Common myeloid progenitor, CD34-positive (primary cell): ENCODE results near the gene SLC8A1.

Source experiments
- CTCF ChIA-PET: fragments of 350-600 bp; sonication (Branson Sonifier 250); formaldehyde crosslinking; loops from one replicate; lab custom pipeline; 2021; ENCODE audit warnings: antibody characterized with exemption; lab: Charles Lee
- POLR2A ChIA-PET: fragments of 350-600 bp; sonication (Branson Sonifier 250); formaldehyde crosslinking; loops from one replicate; lab custom pipeline; 2021; ENCODE audit warnings: antibody characterized with exemption; lab: Charles Lee
- DNase-seq, 3 donors: peaks; one replicate each; pipeline versions ENCODE4 v3.0.0 to v3.0.0-alpha.2; 2013
- H3K27ac ChIP-seq, 2 experiments: 1 replicate in 1 of 2; 2 replicates in 1 of 2; pipeline ENCODE4 v1.7.0; 2013; ENCODE audit warnings: inconsistent platforms in 2 of 2, low read length in 2 of 2, mild to moderate bottlenecking in 2 of 2, low read depth in 1 of 2, moderate library complexity in 1 of 2; ENCODE audit not compliant: severe bottlenecking in 2 of 2, insufficient read depth in 1 of 2, poor library complexity in 1 of 2
- H3K27me3 ChIP-seq, 5 experiments: replicated peaks in 2 of 5; 1 replicate in 3 of 5; 2 replicates in 2 of 5; pipeline versions ENCODE4 v1.6.1 to v1.7.0; 2013; ENCODE audit warnings: low read length in 4 of 5, mild to moderate bottlenecking in 2 of 5, moderate library complexity in 2 of 5, inconsistent platforms in 1 of 5; ENCODE audit not compliant: insufficient read depth in 5 of 5, control insufficient read depth in 4 of 5
- H3K36me3 ChIP-seq, 4 experiments: 1 replicate in 2 of 4; 2 replicates in 2 of 4; pipeline versions ENCODE4 v1.6.1 to v1.7.0; 2013; ENCODE audit warnings: low read length in 3 of 4, control low read depth in 1 of 4, mild to moderate bottlenecking in 1 of 4; ENCODE audit not compliant: control insufficient read depth in 4 of 4, insufficient read depth in 4 of 4
- H3K4me1 ChIP-seq, 4 experiments: 1 replicate in 3 of 4; 2 replicates in 1 of 4; pipeline versions ENCODE4 v1.6.1 to v1.7.1; 2013; ENCODE audit warnings: low read length in 3 of 4, mild to moderate bottlenecking in 3 of 4, control low read depth in 1 of 4, inconsistent platforms in 1 of 4, moderate library complexity in 1 of 4; ENCODE audit not compliant: control insufficient read depth in 4 of 4, insufficient read depth in 4 of 4; ENCODE audit errors: control extremely low read depth in 1 of 4
- H3K4me3 ChIP-seq, 7 experiments: 1 replicate in 4 of 7; 2 replicates in 3 of 7; pipeline versions ENCODE4 v1.5.1 to v1.7.0; 2013; ENCODE audit warnings: mild to moderate bottlenecking in 7 of 7, low read length in 6 of 7, moderate library complexity in 6 of 7, inconsistent platforms in 2 of 7, low read depth in 2 of 7, control low read depth in 1 of 7; ENCODE audit not compliant: insufficient read depth in 4 of 7, control insufficient read depth in 1 of 7; ENCODE audit errors: extremely low read depth in 1 of 7
- H3K9me3 ChIP-seq, 5 experiments: 1 replicate in 4 of 5; 2 replicates in 1 of 5; pipeline versions ENCODE4 v1.6.1 to v1.7.1; 2013; ENCODE audit warnings: low read length in 4 of 5, mild to moderate bottlenecking in 2 of 5, inconsistent platforms in 1 of 5, low read depth in 1 of 5, moderate library complexity in 1 of 5; ENCODE audit not compliant: control insufficient read depth in 4 of 5, insufficient read depth in 2 of 5; ENCODE audit errors: control extremely low read depth in 1 of 5
- WGBS: methylation state at CpG from one replicate; pipeline ENCODE4 v1.1.5; 2013; ENCODE audit not compliant: insufficient coverage; 5-methylcytosine and 5-hydroxymethylcytosine counted together

SLC8A1 gene

DNA sequence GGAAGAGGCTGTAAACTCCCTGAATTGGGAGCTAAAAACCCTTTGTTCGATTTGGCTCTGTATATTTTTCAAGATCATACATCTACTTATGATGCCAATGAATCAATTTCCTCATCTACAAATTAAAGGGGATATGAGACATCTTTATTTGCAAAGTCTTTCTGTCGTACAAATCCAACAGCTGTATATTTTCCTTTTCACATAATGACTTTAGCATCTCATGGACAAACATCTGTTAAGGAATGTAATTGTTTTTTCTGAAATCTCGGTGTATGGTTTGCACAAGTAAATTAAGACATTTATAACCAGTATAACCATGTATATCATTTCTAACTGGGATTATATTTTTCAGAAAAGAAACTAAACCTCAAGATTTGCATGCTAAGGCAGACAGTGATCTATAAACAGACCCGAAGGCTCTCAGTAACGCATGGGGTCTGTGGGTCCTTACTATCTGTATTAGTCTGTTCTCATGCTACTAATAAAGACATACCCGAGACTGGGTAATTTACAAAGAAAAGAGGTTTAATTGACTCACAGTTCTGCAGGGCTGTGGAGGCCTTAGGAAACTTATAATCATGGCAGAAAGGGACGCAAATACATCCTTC is 130.8 kb downstream of the SLC8A1 start:
- no peak overlapping the region for H3K4me3 ChIP-seq
- ChIA-PET POLR2A (no interaction called here), CTCF (no interaction called here)
- H3K9me3 ChIP-seq: no peaks in the 10 kb centered on the region
- H3K27ac ChIP-seq: no peak overlapping the region
- no peaks in the 10 kb centered on the region for H3K4me1 ChIP-seq
- DNase-seq: no peak
- WGBS: 100% methylated on average over 4 of the region's 7 CpGs
- no peaks in the 10 kb centered on the region for H3K27me3 ChIP-seq
- no peaks in the 10 kb centered on the region for H3K36me3 ChIP-seq

DNA sequence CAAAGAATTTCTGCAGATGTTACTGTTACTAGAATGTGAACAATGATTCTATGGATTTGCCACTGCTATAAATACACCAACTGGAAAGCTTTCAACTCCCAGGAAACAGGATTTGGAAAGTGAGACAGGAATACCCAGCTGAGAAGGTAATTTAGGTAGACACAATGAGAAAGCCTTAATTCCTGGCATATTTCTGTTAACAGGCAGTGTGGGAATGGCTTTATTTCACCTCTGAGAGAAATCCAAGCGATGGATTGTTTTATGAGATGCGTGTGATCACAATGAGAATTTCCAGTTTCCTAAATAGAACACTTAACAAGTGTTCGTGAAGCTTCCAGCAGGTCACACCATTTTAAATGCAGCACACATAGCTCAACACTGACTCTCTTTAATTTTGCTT is 133.0 kb downstream of the SLC8A1 start:
- 67% methylated on average over 3 of the region's 3 CpGs for WGBS
- Histone ChIP-seq H3K9me3 (no peaks in the 10 kb centered on the region), H3K4me1 (no peaks in the 10 kb centered on the region), H3K36me3 (no peaks in the 10 kb centered on the region), H3K4me3 (no peak overlapping the region), H3K27ac (no peak overlapping the region), H3K27me3 (no peaks in the 10 kb centered on the region)
- ChIA-PET CTCF (interaction anchor here (0.9 kb wide), 1 partner anchor 9 kb away, joined by 3 read pairs; no protein-coding TSS in a partner anchor), POLR2A (no interaction called here)
- no peak for DNase-seq

GRCh38 chr2:40317761-40318160 is 134.1 kb downstream of the SLC8A1 start:
- peaks cover 0 to 2% (median 0%) of the 10 kb centered on the region in 5 experiments for H3K9me3 ChIP-seq
- no peak overlapping the region for H3K4me3 ChIP-seq
- ChIA-PET CTCF (interaction anchor here (1.0 kb wide), 1 partner anchor 9 kb away, joined by 3 read pairs; no protein-coding TSS in a partner anchor), POLR2A (no interaction called here)
- H3K36me3 ChIP-seq: no peaks in the 10 kb centered on the region
- H3K27ac ChIP-seq: no peak overlapping the region
- no peaks in the 10 kb centered on the region for H3K4me1 ChIP-seq
- WGBS: no CpG with 5 or more reads among the region's 2 CpGs
- no peak for DNase-seq
- H3K27me3 ChIP-seq: no peaks in the 10 kb centered on the region

DNA sequence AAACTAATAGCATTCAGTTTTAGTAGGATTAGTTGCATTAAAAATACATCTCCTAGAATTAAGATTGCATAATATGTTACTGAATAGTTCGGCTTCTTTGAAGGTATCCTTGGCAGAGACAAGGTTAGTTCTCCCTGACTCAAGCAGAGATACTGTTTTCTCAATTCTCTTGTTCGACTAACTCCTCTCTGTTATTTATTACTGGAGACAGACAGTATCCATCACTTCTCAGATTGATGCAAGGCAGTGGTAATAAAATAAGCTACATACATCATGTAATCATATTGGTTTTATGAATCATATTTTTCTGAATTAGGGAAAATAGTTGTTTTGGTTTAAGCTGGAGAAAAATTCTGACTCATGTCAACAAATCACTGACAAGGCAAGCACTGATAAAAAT is 134.8 kb downstream of the SLC8A1 start:
- Histone ChIP-seq H3K9me3 (peaks cover 0 to 2% (median 0%) of the 10 kb centered on the region in 5 experiments), H3K36me3 (no peaks in the 10 kb centered on the region), H3K4me1 (no peaks in the 10 kb centered on the region), H3K4me3 (no peak overlapping the region), H3K27ac (no peak overlapping the region), H3K27me3 (no peaks in the 10 kb centered on the region)
- WGBS: 100% methylated on average over 1 of the region's 2 CpGs
- ChIA-PET CTCF (interaction anchor here (0.6 to 1.0 kb wide), 2 partner anchors 8 to 459 kb away, joined by 3 to 4 read pairs; no protein-coding TSS in a partner anchor), POLR2A (no interaction called here)
- no peak for DNase-seq

GRCh38 chr2:40316620-40317019 is 135.3 kb downstream of the SLC8A1 start:
- no CpG with 5 or more reads among the region's 1 CpG for whole genome bisulfite sequencing
- CTCF ChIA-PET: interaction anchor here (0.6 kb wide), 1 partner anchor 458 kb away, joined by 4 read pairs; no protein-coding TSS in a partner anchor
- Histone ChIP-seq H3K4me1 (no peaks in the 10 kb centered on the region), H3K36me3 (no peaks in the 10 kb centered on the region), H3K4me3 (no peak overlapping the region), H3K9me3 (peaks cover 0 to 2% (median 0%) of the 10 kb centered on the region in 5 experiments), H3K27ac (no peak overlapping the region), H3K27me3 (no peaks in the 10 kb centered on the region)
- DNase-seq: no peak
- POLR2A ChIA-PET: no interaction called here

- Histone ChIP-seq H3K27ac (no peak overlapping the region), H3K4me3 (no peak overlapping the region), H3K9me3 (peaks cover 0 to 2% (median 0%) of the 10 kb centered on the region in 5 experiments), H3K27me3 (no peaks in the 10 kb centered on the region), H3K4me1 (no peaks in the 10 kb centered on the region), H3K36me3 (no peaks in the 10 kb centered on the region)
- DNase-seq: no peak
- POLR2A ChIA-PET: no interaction called here
- CTCF ChIA-PET: no interaction called here
- 80% methylated on average over 1 of the region's 2 CpGs for WGBS
Observed at GRCh38 chr2:40315683-40316082, 136.2 kb downstream of the SLC8A1 start.

- no CpG with 5 or more reads among the region's 2 CpGs for WGBS
- no peaks in the 10 kb centered on the region for H3K4me1 ChIP-seq
Observed at GRCh38 chr2:40311026-40311425, 140.9 kb downstream of the SLC8A1 start.

More at GRCh38 chr2:40311026-40311425, 140.9 kb downstream of the SLC8A1 start:
- no peak for DNase-seq
- H3K4me3 ChIP-seq: no peak overlapping the region
- no peak overlapping the region for H3K27ac ChIP-seq
- H3K36me3 ChIP-seq: no peaks in the 10 kb centered on the region
- ChIA-PET CTCF (no interaction called here), POLR2A (no interaction called here)
- no peaks in the 10 kb centered on the region for H3K27me3 ChIP-seq
- peaks cover 0 to 2% (median 0%) of the 10 kb centered on the region in 5 experiments for H3K9me3 ChIP-seq
